ENCODE data around the gene RHEX.

DNA sequence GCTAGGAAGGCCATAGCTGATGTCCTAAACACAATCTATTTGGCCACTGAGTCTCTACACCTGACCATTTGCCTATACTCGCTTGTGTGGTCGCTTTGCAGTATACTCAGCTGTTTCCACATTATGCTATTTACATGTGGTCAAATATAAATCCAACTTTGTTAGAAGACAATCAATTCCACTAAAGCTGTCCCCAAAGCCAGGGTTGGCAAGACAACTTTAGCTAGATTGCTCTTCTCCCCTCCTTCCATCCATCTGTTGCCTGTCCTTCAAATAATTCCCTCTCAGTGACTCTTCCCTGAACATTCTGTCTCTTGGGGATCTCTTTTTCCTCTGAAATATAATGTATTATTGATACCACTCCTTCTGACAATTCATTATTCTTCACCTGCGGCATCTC is 34.1 kb downstream of the RHEX start:
- no peak for TF ChIP-seq CTCF (conservative IDR thresholded peaks at IDR 0.05 in 1 of 2, IDR thresholded peaks at IDR 0.05 in 1 of 2; ENCODE audit: low read depth in 1 of 2, low read length in 2 of 2)
- TF ChIP-seq EZH2 (IDR thresholded peaks at IDR 0.05; ENCODE audit: low read length, missing control alignments): no peak
